Keratinocyte (primary cell): ENCODE measurements around the gene FRMPD2.

ENCODE experiments used
- CTCF ChIP-seq, 3 experiments: IDR thresholded peaks in 1 of 3; conservative IDR thresholded peaks in 1 of 3; optimal IDR thresholded peaks in 1 of 3; 2 replicates in 2 of 3; 3 replicates in 1 of 3; pipeline versions ENCODE3 to v1.5.1; 2011; ENCODE audit warnings: low read length in 3 of 3, mild to moderate bottlenecking in 3 of 3, moderate library complexity in 2 of 3, control low read depth in 1 of 3, inconsistent platforms in 1 of 3; ENCODE audit not compliant: insufficient read depth in 2 of 3; ENCODE audit errors: extremely low read depth in 1 of 3
- EZH2 ChIP-seq: IDR thresholded peaks from one replicate; pipeline ENCODE4 v1.6.1; 2012; ENCODE audit warnings: inconsistent platforms, mild to moderate bottlenecking, low read length, moderate library complexity

GRCh38 chr10:48224979-48225560 is 49.4 kb downstream of the FRMPD2 start:
- TF ChIP-seq CTCF (optimal IDR thresholded peaks at IDR 0.05 in 1 of 3, IDR thresholded peaks at IDR 0.05 in 1 of 3, conservative IDR thresholded peaks at IDR 0.05 in 1 of 3; ENCODE audit: extremely low read depth in 1 of 3, insufficient read depth in 2 of 3, low read length in 3 of 3) (no peak), EZH2 (no peak)
